HEK293 (cell line): Measurements from ENCODE around the gene KLHL10.
"Not testable (repeated sequence)": the region's sequence is repeated elsewhere in the genome, so short reads cannot be mapped to it uniquely, and the experiment has no call there.

Source experiments
- CTCF ChIA-PET: fragments of 350-600 bp; formaldehyde crosslinking; extraction: SDS; loops from one replicate; lab custom pipeline; 2021; ENCODE audit warnings: antibody characterized with exemption; lab: Yijun Ruan, JAX
- POLR2A ChIA-PET: fragments of 300-600 bp; formaldehyde crosslinking; extraction: SDS; loops from one replicate; lab custom pipeline; 2020; ENCODE audit warnings: antibody characterized with exemption, inconsistent platforms; lab: Yijun Ruan, JAX
- H3K27ac ChIP-seq: fragments of 200-500 bp; sonication (Bioruptor generic); 2 replicates; pipeline ENCODE4 v1.5.1; 2014; ENCODE audit warnings: low read depth, low read length, control low read depth, inconsistent platforms; ENCODE audit errors: extremely low read depth
- H3K36me3 ChIP-seq, 2 experiments: fragments of 200-500 bp in 1 of 2; sonication (Bioruptor generic) in 1 of 2; 1 replicate in 1 of 2; 2 replicates in 1 of 2; pipeline ENCODE4 v1.5.1; 2014 to 2017; ENCODE audit warnings: inconsistent platforms in 2 of 2, low read length in 2 of 2; ENCODE audit not compliant: control insufficient read depth in 2 of 2, insufficient read depth in 1 of 2
- H3K4me1 ChIP-seq: fragments of 200-500 bp; sonication (Bioruptor generic); 2 replicates; pipeline ENCODE4 v1.5.1; 2014; ENCODE audit warnings: mild to moderate bottlenecking, low read length, inconsistent platforms; ENCODE audit not compliant: control insufficient read depth, insufficient read depth
- H3K4me3 ChIP-seq: 2 replicates; pipeline ENCODE4 v1.5.1; 2011; ENCODE audit warnings: low read depth, mild to moderate bottlenecking, control low read depth, low read length, moderate library complexity
- H3K9me3 ChIP-seq: fragments of 200-500 bp; sonication (Bioruptor generic); 2 replicates; pipeline ENCODE4 v1.5.1; 2014; ENCODE audit warnings: low read depth, low read length, inconsistent platforms; ENCODE audit not compliant: control insufficient read depth, insufficient read depth
- EGR2 ChIP-seq: fragments of 450-650 bp; formaldehyde crosslinking; IDR thresholded peaks from 2 replicates; pipeline ENCODE4 v1.5.1; 2016; ENCODE audit warnings: low read depth, missing biosample characterization, missing genetic modification characterization
- GFI1B ChIP-seq: fragments of 450-650 bp; formaldehyde crosslinking; IDR thresholded peaks from 2 replicates; pipeline ENCODE4 v1.5.1; 2016; ENCODE audit warnings: missing biosample characterization, missing genetic modification characterization
- KLF1 ChIP-seq: fragments of 450-650 bp; formaldehyde crosslinking; IDR thresholded peaks from 2 replicates; pipeline ENCODE4 v1.5.1; 2016; ENCODE audit warnings: missing biosample characterization, missing genetic modification characterization
- PRDM6 ChIP-seq: fragments of 450-650 bp; formaldehyde crosslinking; IDR thresholded peaks from 2 replicates; pipeline ENCODE4 v1.5.1; 2017; ENCODE audit warnings: missing biosample characterization, missing genetic modification characterization
- RBAK ChIP-seq: fragments of 450-650 bp; formaldehyde crosslinking; IDR thresholded peaks from 2 replicates; pipeline ENCODE4 v1.5.1; 2016; ENCODE audit warnings: missing biosample characterization, missing genetic modification characterization
- SP7 ChIP-seq: fragments of 450-650 bp; formaldehyde crosslinking; IDR thresholded peaks from 2 replicates; pipeline ENCODE4 v1.5.1; 2016; ENCODE audit warnings: missing biosample characterization, missing genetic modification characterization
- ZFHX2 ChIP-seq: fragments of 450-650 bp; formaldehyde crosslinking; conservative IDR thresholded peaks from 2 replicates; pipeline ENCODE4 v1.5.1; 2016; ENCODE audit warnings: missing biosample characterization, missing genetic modification characterization
- ZNF221 ChIP-seq: fragments of 450-650 bp; formaldehyde crosslinking; IDR thresholded peaks from 2 replicates; pipeline ENCODE4 v1.5.1; 2017; ENCODE audit warnings: missing biosample characterization, missing genetic modification characterization, borderline replicate concordance
- ZNF274 ChIP-seq, 2 experiments: fragments of 200-500 bp in 1 of 2; fragments of 450-650 bp in 1 of 2; sonication (Bioruptor generic) in 1 of 2; formaldehyde crosslinking in 1 of 2; IDR thresholded peaks; 2 replicates each; pipeline versions ENCODE4 v1.5.1 to v1.6.1; 2014 to 2016; ENCODE audit warnings: borderline replicate concordance in 1 of 2, inconsistent platforms in 1 of 2, low read length in 1 of 2, missing biosample characterization in 1 of 2, missing genetic modification characterization in 1 of 2
- ZNF335 ChIP-seq: fragments of 450-650 bp; formaldehyde crosslinking; conservative IDR thresholded peaks from 2 replicates; pipeline ENCODE4 v1.5.1; 2016; ENCODE audit warnings: missing biosample characterization, missing genetic modification characterization
- ZNF514 ChIP-seq: fragments of 450-650 bp; formaldehyde crosslinking; IDR thresholded peaks from 2 replicates; pipeline ENCODE4 v1.5.1; 2016; ENCODE audit warnings: missing biosample characterization, missing genetic modification characterization
- ZNF660 ChIP-seq: fragments of 450-650 bp; IDR thresholded peaks from 2 replicates; pipeline ENCODE4 v1.5.1; 2018; ENCODE audit warnings: missing biosample characterization, mild to moderate bottlenecking, missing genetic modification characterization
- ZNF664 ChIP-seq: fragments of 450-650 bp; formaldehyde crosslinking; IDR thresholded peaks from 2 replicates; pipeline ENCODE4 v1.5.1; 2016; ENCODE audit warnings: missing biosample characterization, missing genetic modification characterization
- ZNF707 ChIP-seq: fragments of 450-650 bp; formaldehyde crosslinking; IDR thresholded peaks from 2 replicates; pipeline ENCODE4 v1.5.1; 2016; ENCODE audit warnings: missing biosample characterization, missing genetic modification characterization
- ZNF777 ChIP-seq: fragments of 450-650 bp; formaldehyde crosslinking; IDR thresholded peaks from 2 replicates; pipeline ENCODE4 v1.5.1; 2017; ENCODE audit warnings: missing biosample characterization, missing genetic modification characterization, borderline replicate concordance
- ZNF791 ChIP-seq: fragments of 450-650 bp; formaldehyde crosslinking; IDR thresholded peaks from 2 replicates; pipeline ENCODE4 v1.5.1; 2016; ENCODE audit warnings: missing biosample characterization, missing genetic modification characterization
- TF ChIP-seq, protein P1 (sequence below): fragments of 450-650 bp; formaldehyde crosslinking; IDR thresholded peaks from 2 replicates; pipeline ENCODE4 v1.5.1; 2016; ENCODE audit warnings: missing biosample characterization, missing genetic modification characterization
- TF ChIP-seq, protein P2 (sequence below): fragments of 450-650 bp; formaldehyde crosslinking; IDR thresholded peaks from 2 replicates; pipeline ENCODE4 v1.5.1; 2017; ENCODE audit warnings: missing biosample characterization, missing genetic modification characterization
- TF ChIP-seq, protein P3 (sequence below): fragments of 450-650 bp; formaldehyde crosslinking; IDR thresholded peaks from 2 replicates; pipeline ENCODE4 v1.5.1; 2017; ENCODE audit warnings: missing biosample characterization, missing genetic modification characterization

The KLHL10 gene

DNA sequence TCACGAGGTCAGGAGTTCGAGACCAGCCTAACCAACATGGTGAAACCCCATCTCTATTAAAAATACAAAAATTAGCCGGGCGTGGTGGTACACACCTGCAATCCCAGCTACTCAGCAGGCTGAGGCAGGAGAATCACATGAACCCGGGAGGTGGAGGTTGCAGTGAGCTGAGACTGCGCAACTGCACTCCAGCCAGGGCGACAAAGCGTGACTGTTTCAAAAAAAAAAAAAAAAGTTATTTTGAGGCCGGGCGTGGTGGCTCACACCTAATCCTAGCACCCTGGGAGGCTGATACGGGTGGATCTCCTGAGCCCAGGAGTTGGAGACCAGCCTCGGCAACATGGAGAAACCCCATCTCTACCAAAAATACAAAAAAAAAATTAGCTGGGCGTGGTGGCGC lies 13.8 kb downstream of the KLHL10 start:
- not testable (repeated sequence) for H3K9me3 ChIP-seq, H3K27ac ChIP-seq
- POLR2A ChIA-PET, result interaction anchor here (0.7 kb wide), 1 partner anchor 28 kb away, joined by 3 read pairs; no protein-coding TSS in a partner anchor

GRCh38 chr17:41860254-41860931 lies 22.8 kb downstream of the KLHL10 start:
- H3K36me3 ChIP-seq, result peaks cover 0 to 4% of the 10 kb centered on the region in 2 experiments; a peak in 1 of 3 replicates
- H3K27ac ChIP-seq, result no peak overlapping the region
- H3K9me3 ChIP-seq, result no peaks in the 10 kb centered on the region
- no peak overlapping the region for H3K4me3 ChIP-seq
- peaks cover 21% of the 10 kb centered on the region for H3K4me1 ChIP-seq
- ChIA-PET POLR2A (interaction anchor here (1.2 kb wide), 1 partner anchor 74 kb away, joined by 3 read pairs; the partner anchor contains the start of gene JUP), CTCF (interaction anchor here (0.6 to 1.6 kb wide), 3 partner anchors 9 to 58 kb away, joined by 3 read pairs; no protein-coding TSS in a partner anchor)
- TF ChIP-seq, protein P1, sequence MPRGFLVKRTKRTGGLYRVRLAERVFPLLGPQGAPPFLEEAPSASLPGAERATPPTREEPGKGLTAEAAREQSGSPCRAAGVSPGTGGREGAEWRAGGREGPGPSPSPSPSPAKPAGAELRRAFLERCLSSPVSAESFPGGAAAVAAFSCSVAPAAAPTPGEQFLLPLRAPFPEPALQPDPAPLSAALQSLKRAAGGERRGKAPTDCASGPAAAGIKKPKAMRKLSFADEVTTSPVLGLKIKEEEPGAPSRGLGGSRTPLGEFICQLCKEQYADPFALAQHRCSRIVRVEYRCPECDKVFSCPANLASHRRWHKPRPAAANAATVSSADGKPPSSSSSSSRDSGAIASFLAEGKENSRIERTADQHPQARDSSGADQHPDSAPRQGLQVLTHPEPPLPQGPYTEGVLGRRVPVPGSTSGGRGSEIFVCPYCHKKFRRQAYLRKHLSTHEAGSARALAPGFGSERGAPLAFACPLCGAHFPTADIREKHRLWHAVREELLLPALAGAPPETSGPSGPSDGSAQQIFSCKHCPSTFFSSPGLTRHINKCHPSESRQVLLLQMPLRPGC (tag by site-specific recombination), result no peak
- TF ChIP-seq ZNF660 (tag by site-specific recombination) (peak; percentile 99), ZNF335 (peak; percentile 47), ZFHX2 (tag by site-specific recombination) (peak; percentile 35), EGR2 (tag by site-specific recombination) (peak; percentile 38; the same call in 1 of the 2 replicates), SP7 (tag by site-specific recombination) (0 out of 2 replicates have a peak, but pooled peaks have one; percentile 11)

More for the DNA sequence above, 13.8 kb downstream of the KLHL10 start:
- CTCF ChIA-PET, result interaction anchor here (0.7 to 1.8 kb wide), 6 partner anchors 9 to 976 kb away, joined by 3 to 6 read pairs (median 4); partner anchors contain the start of gene JUP
- peaks cover 19% of the 10 kb centered on the region for H3K4me1 ChIP-seq
- H3K4me3 ChIP-seq, result not testable (repeated sequence)
- H3K36me3 ChIP-seq, result peaks cover 27 to 29% of the 10 kb centered on the region in 2 experiments
- TF ChIP-seq KLF1, result peak; percentile 66

GRCh38 chr17:41863074-41863848 lies 25.6 kb downstream of the KLHL10 start:
- CTCF ChIA-PET, result interaction anchor here (1.5 to 1.6 kb wide), 3 partner anchors 12 to 52 kb away, joined by 3 to 4 read pairs (median 4); no protein-coding TSS in a partner anchor
- Histone ChIP-seq H3K9me3 (no peaks in the 10 kb centered on the region), H3K27ac (no peak overlapping the region), H3K4me3 (peak overlapping the region; percentile 96), H3K36me3 (peaks cover 15 to 17% of the 10 kb centered on the region in 2 experiments), H3K4me1 (peaks cover 21% of the 10 kb centered on the region)
- POLR2A ChIA-PET, result interaction anchor here (0.6 to 2.5 kb wide), 11 partner anchors 8 to 174 kb away, joined by 3 to 25 read pairs (median 5); partner anchors contain the start of genes FKBP10, HAP1, JUP and P3H4
- no peak for TF ChIP-seq ZNF664 (tag by site-specific recombination)
- no peak for TF ChIP-seq ZNF777
- TF ChIP-seq, protein P2, sequence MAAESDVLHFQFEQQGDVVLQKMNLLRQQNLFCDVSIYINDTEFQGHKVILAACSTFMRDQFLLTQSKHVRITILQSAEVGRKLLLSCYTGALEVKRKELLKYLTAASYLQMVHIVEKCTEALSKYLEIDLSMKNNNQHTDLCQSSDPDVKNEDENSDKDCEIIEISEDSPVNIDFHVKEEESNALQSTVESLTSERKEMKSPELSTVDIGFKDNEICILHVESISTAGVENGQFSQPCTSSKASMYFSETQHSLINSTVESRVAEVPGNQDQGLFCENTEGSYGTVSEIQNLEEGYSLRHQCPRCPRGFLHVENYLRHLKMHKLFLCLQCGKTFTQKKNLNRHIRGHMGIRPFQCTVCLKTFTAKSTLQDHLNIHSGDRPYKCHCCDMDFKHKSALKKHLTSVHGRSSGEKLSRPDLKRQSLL (tag by site-specific recombination), result no peak
- TF ChIP-seq PRDM6 (tag by site-specific recombination), result no peak
- TF ChIP-seq ZNF221 (tag by site-specific recombination), result no peak
- TF ChIP-seq, protein P3, sequence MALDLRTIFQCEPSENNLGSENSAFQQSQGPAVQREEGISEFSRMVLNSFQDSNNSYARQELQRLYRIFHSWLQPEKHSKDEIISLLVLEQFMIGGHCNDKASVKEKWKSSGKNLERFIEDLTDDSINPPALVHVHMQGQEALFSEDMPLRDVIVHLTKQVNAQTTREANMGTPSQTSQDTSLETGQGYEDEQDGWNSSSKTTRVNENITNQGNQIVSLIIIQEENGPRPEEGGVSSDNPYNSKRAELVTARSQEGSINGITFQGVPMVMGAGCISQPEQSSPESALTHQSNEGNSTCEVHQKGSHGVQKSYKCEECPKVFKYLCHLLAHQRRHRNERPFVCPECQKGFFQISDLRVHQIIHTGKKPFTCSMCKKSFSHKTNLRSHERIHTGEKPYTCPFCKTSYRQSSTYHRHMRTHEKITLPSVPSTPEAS (tag by site-specific recombination), result no peak
- TF ChIP-seq RBAK (tag by site-specific recombination), result no peak
- no peak for TF ChIP-seq ZNF514 (tag by site-specific recombination)
- TF ChIP-seq GFI1B (tag by site-specific recombination), result 0 out of 2 replicates have a peak, but pooled peaks have one; percentile 43
- TF ChIP-seq ZNF274 (IDR thresholded peaks at IDR 0.05; ENCODE audit: low read length), result no peak
- TF ChIP-seq ZNF274 (tag by site-specific recombination; IDR thresholded peaks at IDR 0.05; ENCODE audit: borderline replicate concordance), result no peak
- TF ChIP-seq ZNF791 (tag by site-specific recombination), result no peak
- TF ChIP-seq ZNF707, result no peak
